Omental fat pad (tissue), 4 donors: Measurements from ENCODE around the gene ARL4C. TPM values are rescaled to one million over a fixed set of nuclear protein-coding genes. Genes with fewer than 3 reads are reported as not detected.

ENCODE experiments used
- ATAC-seq: fragments of 150-250 bp; one replicate; pipeline ENCODE4 v1.9.1; 2016; ENCODE audit warnings: mild to moderate bottlenecking, moderate library complexity; ENCODE audit not compliant: low FRiP score
- DNase-seq: peaks from one replicate; pipeline ENCODE4 v3.0.0-alpha.2; 2019; ENCODE audit warnings: low spot score
- CTCF ChIP-seq, 3 donors: fragments of 450-650 bp; IDR thresholded peaks; one replicate each; pipeline ENCODE4 v1.5.1; 2016 to 2017; ENCODE audit warnings: antibody characterized with exemption in 3 of 3, mild to moderate bottlenecking in 3 of 3, moderate library complexity in 2 of 3
- total RNA-seq, 4 donors: library from RNA; depleted of rRNA; stranded (reverse); fragments of >200 nt; gene quantifications; one replicate each; pipeline ENCODE4 v1.1.0, GENCODE V29; 2016

The ARL4C gene
- total RNA-seq, 4 donors from 2014 or later: 13.7 to 32.2 (median 19.3) TPM

- no peak for TF ChIP-seq CTCF (IDR thresholded peaks at IDR 0.05)
- no peak for DNase-seq
- no peak for ATAC-seq
Measured at GRCh38 chr2:234497594-234498235, 834 bp upstream of the ARL4C start.

- TF ChIP-seq CTCF (IDR thresholded peaks at IDR 0.05): no peak
- no peak for DNase-seq
Measured at GRCh38 chr2:234496055-234496834, 636 bp downstream of the ARL4C start.

GRCh38 chr2:234495251-234496054 is 1.4 kb downstream of the ARL4C start:
- no peak for TF ChIP-seq CTCF (IDR thresholded peaks at IDR 0.05)
- no peak for ATAC-seq
- no peak for DNase-seq

More at GRCh38 chr2:234496055-234496834, 636 bp downstream of the ARL4C start:
- peak; percentile 70 for ATAC-seq

- DNase-seq (no peak), ATAC-seq (no peak)
- no peak for TF ChIP-seq CTCF (IDR thresholded peaks at IDR 0.05)
Measured at GRCh38 chr2:234494361-234495250, 2.3 kb downstream of the ARL4C start.

GRCh38 chr2:234493796-234494195 is 3.1 kb downstream of the ARL4C start:
- ATAC-seq (no peak), DNase-seq (no peak)
- TF ChIP-seq CTCF (IDR thresholded peaks at IDR 0.05): no peak

- DNase-seq: no peak
- no peak for ATAC-seq
- TF ChIP-seq CTCF (IDR thresholded peaks at IDR 0.05): no peak
Measured at GRCh38 chr2:234492717-234493485, 4.0 kb downstream of the ARL4C start.
